Suprapubic skin (tissue), 4 donors: ENCODE results near the gene KLHL20. TPM values are rescaled to one million over a fixed set of nuclear protein-coding genes. Genes with fewer than 3 reads are reported as not detected.
"Not testable (repeated sequence)": the region's sequence is repeated elsewhere in the genome, so short reads cannot be mapped to it uniquely, and the experiment has no call there.

ENCODE experiments used
- DNase-seq, 2 donors: peaks; one replicate each; pipeline ENCODE4 v3.0.0-alpha.2; 2019; ENCODE audit warnings: low spot score in 2 of 2
- H3K27ac ChIP-seq: fragments of 200-600 bp; sonication (generic); one replicate; pipeline ENCODE4 v1.5.1; 2019
- H3K27me3 ChIP-seq: fragments of 200-600 bp; sonication (generic); one replicate; pipeline ENCODE4 v1.5.1; 2019
- H3K36me3 ChIP-seq: fragments of 200-600 bp; sonication (generic); one replicate; pipeline ENCODE4 v1.5.1; 2019
- H3K4me1 ChIP-seq: fragments of 200-600 bp; sonication (generic); one replicate; pipeline ENCODE4 v1.5.1; 2019
- H3K4me3 ChIP-seq: fragments of 200-600 bp; sonication (generic); one replicate; pipeline ENCODE4 v1.5.1; 2019; ENCODE audit warnings: mild to moderate bottlenecking
- H3K9me3 ChIP-seq: fragments of 200-600 bp; sonication (generic); one replicate; pipeline ENCODE4 v1.5.1; 2019
- EP300 ChIP-seq: sonication (generic); formaldehyde crosslinking; IDR thresholded peaks from one replicate; pipeline ENCODE4 v1.6.1; 2017; ENCODE audit warnings: antibody characterized with exemption
- POLR2A ChIP-seq, 2 donors: fragments of 450-650 bp; IDR thresholded peaks; one replicate each; pipeline ENCODE4 v1.6.1; 2017; ENCODE audit warnings: antibody characterized with exemption in 2 of 2, mild to moderate bottlenecking in 2 of 2, moderate library complexity in 2 of 2
- POLR2AphosphoS5 ChIP-seq, 3 donors: sonication (generic); formaldehyde crosslinking; IDR thresholded peaks; one replicate each; pipeline ENCODE4 v1.6.1; 2017; ENCODE audit warnings: antibody characterized with exemption in 3 of 3
- whole genome bisulfite sequencing: methylation state at CpG from one replicate; pipeline ENCODE4 v1.1.5; 2018; 5-methylcytosine and 5-hydroxymethylcytosine counted together
- total RNA-seq, 4 donors: library from RNA; depleted of rRNA; stranded (reverse); fragments of >200 nt; gene quantifications; one replicate each; pipeline ENCODE4 v1.1.0, GENCODE V29; 2016
- TF ChIP-seq, protein P1 (sequence below), 2 donors: fragments of 200-600 bp in 1 of 2; fragments of 450-650 bp in 1 of 2; sonication (generic) in 1 of 2; IDR thresholded peaks; one replicate each; pipeline ENCODE4 v1.5.1; 2016 to 2019; ENCODE audit warnings: antibody characterized with exemption in 2 of 2, mild to moderate bottlenecking in 1 of 2, moderate library complexity in 1 of 2

KLHL20 gene
- total RNA-seq, 4 donors from 2014 or later = 26.3 to 34.2 (median 29.4) TPM

DNA sequence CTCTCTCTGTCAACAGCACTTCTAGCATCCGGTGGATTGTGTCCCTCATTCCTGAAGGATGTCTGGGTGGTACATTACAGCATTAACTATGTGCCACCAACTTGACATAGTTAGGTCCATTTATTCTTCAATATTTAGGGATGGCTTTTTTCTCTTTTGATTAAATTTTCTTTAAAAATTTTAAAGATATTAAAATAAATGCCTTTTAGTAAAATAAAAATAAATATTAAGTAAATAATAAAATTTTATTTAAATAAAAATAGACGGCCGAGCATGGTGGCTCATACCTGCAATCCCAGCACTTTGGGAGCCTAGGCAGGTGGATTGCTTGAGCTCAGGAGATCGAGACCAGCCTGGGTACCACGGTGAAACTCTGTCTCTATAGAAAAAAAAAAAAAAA lies 9.7 kb upstream of the KLHL20 start:
- TF ChIP-seq POLR2AphosphoS5 (IDR thresholded peaks at IDR 0.05) (no peak), POLR2A (IDR thresholded peaks at IDR 0.05) (no peak), EP300 (no peak)
- TF ChIP-seq, protein P1, sequence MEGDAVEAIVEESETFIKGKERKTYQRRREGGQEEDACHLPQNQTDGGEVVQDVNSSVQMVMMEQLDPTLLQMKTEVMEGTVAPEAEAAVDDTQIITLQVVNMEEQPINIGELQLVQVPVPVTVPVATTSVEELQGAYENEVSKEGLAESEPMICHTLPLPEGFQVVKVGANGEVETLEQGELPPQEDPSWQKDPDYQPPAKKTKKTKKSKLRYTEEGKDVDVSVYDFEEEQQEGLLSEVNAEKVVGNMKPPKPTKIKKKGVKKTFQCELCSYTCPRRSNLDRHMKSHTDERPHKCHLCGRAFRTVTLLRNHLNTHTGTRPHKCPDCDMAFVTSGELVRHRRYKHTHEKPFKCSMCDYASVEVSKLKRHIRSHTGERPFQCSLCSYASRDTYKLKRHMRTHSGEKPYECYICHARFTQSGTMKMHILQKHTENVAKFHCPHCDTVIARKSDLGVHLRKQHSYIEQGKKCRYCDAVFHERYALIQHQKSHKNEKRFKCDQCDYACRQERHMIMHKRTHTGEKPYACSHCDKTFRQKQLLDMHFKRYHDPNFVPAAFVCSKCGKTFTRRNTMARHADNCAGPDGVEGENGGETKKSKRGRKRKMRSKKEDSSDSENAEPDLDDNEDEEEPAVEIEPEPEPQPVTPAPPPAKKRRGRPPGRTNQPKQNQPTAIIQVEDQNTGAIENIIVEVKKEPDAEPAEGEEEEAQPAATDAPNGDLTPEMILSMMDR (IDR thresholded peaks at IDR 0.05) = no peak
- Histone ChIP-seq H3K27ac (no peak overlapping the region), H3K27me3 (peaks cover 25% of the 10 kb centered on the region), H3K9me3 (no peaks in the 10 kb centered on the region), H3K36me3 (no peaks in the 10 kb centered on the region), H3K4me1 (no peaks in the 10 kb centered on the region), H3K4me3 (no peak overlapping the region)
- no peak for DNase-seq
- 86% methylated on average over 5 of the region's 5 CpGs for WGBS

DNA sequence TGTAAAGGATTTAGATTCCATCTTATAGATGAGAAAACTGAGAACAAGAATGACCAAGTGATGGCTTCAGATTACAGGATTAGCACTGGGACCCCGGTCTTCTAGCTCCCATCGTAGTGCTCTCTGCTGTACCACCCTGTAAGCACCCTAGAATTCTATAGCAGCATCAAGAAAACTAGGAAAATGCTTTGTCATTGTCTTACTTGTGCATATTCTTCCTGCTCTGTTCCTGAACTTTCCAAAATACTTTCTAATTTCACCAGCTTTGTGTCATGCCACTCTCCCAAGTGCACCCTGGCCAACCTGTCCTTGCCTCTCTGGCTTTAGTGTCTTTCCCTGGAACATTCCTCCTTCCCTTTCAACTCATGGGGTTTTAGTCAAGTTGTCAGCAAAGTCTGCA lies 6.0 kb upstream of the KLHL20 start:
- 86% methylated on average over 2 of the region's 2 CpGs for WGBS
- Histone ChIP-seq H3K4me3 (no peak overlapping the region), H3K4me1 (no peaks in the 10 kb centered on the region), H3K9me3 (no peaks in the 10 kb centered on the region), H3K27me3 (peaks cover 46% of the 10 kb centered on the region), H3K36me3 (no peaks in the 10 kb centered on the region), H3K27ac (no peak overlapping the region)
- no peak for TF ChIP-seq EP300
- no peak for TF ChIP-seq POLR2A (IDR thresholded peaks at IDR 0.05)
- TF ChIP-seq, protein P1 (IDR thresholded peaks at IDR 0.05) = no peak
- TF ChIP-seq POLR2AphosphoS5 (IDR thresholded peaks at IDR 0.05) = no peak
- no peak for DNase-seq

DNA sequence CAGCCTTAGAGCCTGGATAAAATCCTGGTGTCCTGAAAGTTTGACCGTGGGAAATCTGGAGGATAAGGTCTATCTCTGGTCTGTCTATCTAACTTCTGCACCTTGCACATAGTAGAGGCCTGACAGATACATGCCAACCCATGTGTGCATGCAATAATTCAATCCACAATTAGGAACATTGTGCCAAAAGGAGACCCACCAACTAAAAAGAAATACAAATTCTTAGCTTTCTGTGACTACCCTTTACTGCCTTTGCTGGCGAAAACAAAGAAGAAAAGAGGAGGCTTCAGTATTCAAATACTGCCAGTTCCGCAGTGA lies 381 bp upstream of the KLHL20 start:
- H3K36me3 ChIP-seq = peaks cover 3% of the 10 kb centered on the region
- WGBS = 56% methylated on average over 3 of the region's 3 CpGs
- H3K27me3 ChIP-seq = peaks cover 28% of the 10 kb centered on the region
- H3K27ac ChIP-seq = peak overlapping the region; percentile 92
- no peak for DNase-seq
- peak overlapping the region; percentile 88 for H3K4me3 ChIP-seq
- H3K9me3 ChIP-seq = no peaks in the 10 kb centered on the region
- H3K4me1 ChIP-seq = peaks cover 26% of the 10 kb centered on the region
- TF ChIP-seq, protein P1 (IDR thresholded peaks at IDR 0.05) = no peak
- TF ChIP-seq POLR2AphosphoS5 (IDR thresholded peaks at IDR 0.05) (no peak), POLR2A (IDR thresholded peaks at IDR 0.05) (no peak), EP300 (no peak)

DNA sequence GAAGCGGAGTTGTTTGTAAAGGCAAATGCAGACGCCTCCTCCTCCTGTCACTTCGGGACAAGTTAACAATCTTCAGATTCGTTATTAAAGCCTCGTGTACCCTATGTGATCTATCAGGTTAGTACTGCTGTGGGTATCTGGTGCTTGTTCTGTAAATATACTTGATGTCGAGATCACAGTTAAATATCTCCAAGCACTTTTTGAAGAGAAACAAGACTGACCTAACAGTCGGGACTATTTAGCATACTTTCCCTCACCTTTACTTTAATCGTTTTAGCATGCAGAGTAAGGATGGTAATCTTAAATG lies 710 bp downstream of the KLHL20 start:
- Histone ChIP-seq H3K36me3 (peaks cover 3% of the 10 kb centered on the region), H3K27ac (peak overlapping the region; percentile 92), H3K4me3 (peak overlapping the region; percentile 88), H3K9me3 (no peaks in the 10 kb centered on the region), H3K4me1 (peaks cover 26% of the 10 kb centered on the region), H3K27me3 (peaks cover 17% of the 10 kb centered on the region)
- TF ChIP-seq, protein P1 (IDR thresholded peaks at IDR 0.05) = no peak
- TF ChIP-seq EP300 = no peak
- no peak for TF ChIP-seq POLR2AphosphoS5 (IDR thresholded peaks at IDR 0.05)
- TF ChIP-seq POLR2A (IDR thresholded peaks at IDR 0.05) = no peak
- no peak for DNase-seq
- 0% methylated on average over 8 of the region's 8 CpGs for WGBS

DNA sequence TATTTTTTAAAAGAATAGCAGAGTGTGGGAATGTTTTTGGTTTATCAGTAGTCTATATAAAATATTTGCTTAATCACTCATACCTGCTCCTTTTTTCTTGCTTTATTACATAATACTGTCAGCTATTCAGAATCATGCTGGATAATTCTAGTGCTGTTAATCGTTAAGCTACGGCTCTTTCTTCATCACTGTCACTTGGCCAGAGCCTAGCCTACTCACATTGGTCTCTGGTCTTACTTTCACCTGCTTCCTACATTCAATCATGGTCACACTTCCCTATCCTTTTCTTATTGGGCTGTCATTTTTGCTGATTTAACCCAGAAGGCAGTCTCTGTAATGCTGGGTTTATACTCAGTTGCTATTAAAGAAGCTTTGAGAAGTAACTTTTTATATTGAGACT lies 2.5 kb downstream of the KLHL20 start:
- WGBS = 62% methylated on average over 2 of the region's 2 CpGs
- H3K27ac ChIP-seq = no peak overlapping the region
- H3K36me3 ChIP-seq = peaks cover 6% of the 10 kb centered on the region
- H3K4me3 ChIP-seq = no peak overlapping the region
- H3K27me3 ChIP-seq = no peaks in the 10 kb centered on the region
- TF ChIP-seq POLR2A (IDR thresholded peaks at IDR 0.05) (no peak), POLR2AphosphoS5 (IDR thresholded peaks at IDR 0.05) (no peak), EP300 (no peak)
- TF ChIP-seq, protein P1 (IDR thresholded peaks at IDR 0.05) = no peak
- peaks cover 26% of the 10 kb centered on the region for H3K4me1 ChIP-seq
- DNase-seq = no peak
- H3K9me3 ChIP-seq = no peaks in the 10 kb centered on the region

DNA sequence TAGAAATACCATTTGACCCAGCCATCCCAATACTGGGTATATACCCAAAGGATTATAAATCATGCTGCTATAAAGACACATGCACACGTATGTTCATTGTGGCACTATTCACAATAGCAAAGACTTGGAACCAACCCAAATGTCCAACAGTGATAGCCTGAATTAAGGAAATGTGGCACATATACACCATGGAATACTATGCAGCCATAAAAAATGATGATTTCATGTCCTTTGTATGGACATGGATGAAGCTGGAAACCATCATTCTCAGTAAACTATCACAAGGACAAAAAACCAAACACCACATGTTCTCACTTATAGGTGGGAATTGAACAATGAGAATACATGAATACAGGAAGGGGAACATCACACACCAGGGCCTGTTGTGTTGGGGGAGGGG lies 16.6 kb downstream of the KLHL20 start:
- H3K36me3 ChIP-seq = peaks cover 33% of the 10 kb centered on the region
- H3K4me3 ChIP-seq, H3K27me3 ChIP-seq, H3K27ac ChIP-seq, H3K4me1 ChIP-seq, H3K9me3 ChIP-seq, DNase-seq: not testable (repeated sequence)
- WGBS = 100% methylated on average over 1 of the region's 1 CpG
